Measurements from ENCODE around the gene LDLRAD3.

The LDLRAD3 gene

DNA sequence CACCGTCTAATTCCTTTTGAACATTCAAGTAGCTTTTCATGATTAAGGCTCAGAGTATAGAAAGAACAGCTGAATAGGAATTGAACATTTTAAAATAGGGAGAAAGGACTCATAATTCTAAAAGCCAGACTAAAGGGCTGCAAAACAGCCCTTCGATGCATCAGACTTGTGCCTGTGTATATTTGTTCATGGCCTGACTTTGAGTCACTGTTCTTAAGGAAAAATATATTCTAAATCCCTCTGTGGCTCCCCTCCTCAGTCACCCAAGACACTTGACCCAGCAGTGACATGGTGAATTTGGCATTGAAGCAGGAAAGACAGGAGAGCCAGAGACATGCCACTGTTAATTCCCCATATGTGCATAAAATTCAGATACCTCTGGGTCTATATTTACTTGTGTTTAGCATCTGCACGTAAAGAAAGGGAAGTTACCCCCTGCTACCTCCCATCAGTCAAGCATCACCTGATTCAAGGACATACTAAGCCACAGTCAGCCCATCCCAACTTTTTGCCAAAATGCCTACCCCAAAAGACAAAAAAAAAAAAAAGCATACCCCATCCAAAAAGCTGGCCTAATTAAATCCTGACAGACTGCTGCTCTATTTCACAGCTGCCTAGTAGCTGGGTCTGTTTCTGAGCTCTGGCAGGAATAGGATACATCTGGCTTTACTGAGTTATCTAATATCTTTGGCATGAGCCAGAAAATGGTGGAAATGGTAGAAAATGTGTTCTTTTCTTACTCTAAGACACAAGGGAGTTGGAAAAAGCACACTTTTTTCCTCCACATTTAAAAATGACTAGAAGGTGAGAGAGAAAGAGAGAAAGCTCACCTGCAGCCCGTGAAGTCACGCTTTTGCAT, 251.9 kb downstream of the LDLRAD3 start:
- DNase-seq (ENCODE audit: low read depth in 2 of 2, low spot score in 1 of 2) = no peak

GRCh38 chr11:36196411-36196998, 252.6 kb downstream of the LDLRAD3 start:
- DNase-seq (ENCODE audit: low read depth in 2 of 2, low spot score in 1 of 2) = no peak

DNA sequence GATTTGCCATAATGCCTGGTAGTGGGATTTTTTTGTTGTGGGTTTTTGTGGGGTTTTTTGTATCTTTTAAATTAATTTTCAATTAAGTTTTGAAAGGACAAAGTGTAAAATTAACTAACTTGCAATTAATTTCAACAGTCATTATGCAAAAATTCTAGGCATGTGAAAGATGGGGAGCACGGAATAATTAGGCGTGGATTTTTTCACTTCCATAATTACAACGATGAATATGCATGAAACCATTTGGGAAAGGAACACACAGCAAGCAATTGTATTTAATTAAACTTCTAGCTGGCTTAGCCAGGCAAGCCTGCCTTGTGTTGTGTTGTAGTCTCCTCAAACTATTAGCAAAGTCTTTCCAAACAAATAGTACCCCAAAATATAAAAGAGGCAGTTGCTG, 257.5 kb downstream of the LDLRAD3 start:
- no peak for DNase-seq (ENCODE audit: low read depth in 2 of 2, low spot score in 1 of 2)

DNA sequence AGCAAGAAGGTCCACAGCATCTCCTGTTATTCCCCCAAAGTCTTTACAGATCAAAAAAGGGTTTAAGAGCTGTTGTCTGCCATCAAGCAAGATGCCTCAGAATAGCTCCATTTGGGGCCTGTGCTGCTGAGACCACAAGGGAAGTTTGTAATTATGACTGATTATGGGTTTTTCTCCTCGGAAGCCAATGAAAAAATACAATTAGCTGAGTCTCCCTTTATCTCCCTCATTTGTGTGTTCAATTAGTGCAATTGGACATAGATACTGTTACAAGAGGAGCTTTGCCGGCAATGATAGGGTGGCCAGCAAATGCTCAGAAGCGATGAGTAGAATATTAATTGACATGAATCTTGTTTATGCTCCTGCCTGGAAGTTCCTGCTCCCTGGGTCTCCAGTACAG, 261.7 kb downstream of the LDLRAD3 start:
- no peak for DNase-seq (ENCODE audit: low read depth in 2 of 2, low spot score in 1 of 2)

GRCh38 chr11:36210529-36210928, 266.7 kb downstream of the LDLRAD3 start:
- DNase-seq (ENCODE audit: low read depth in 2 of 2, low spot score in 1 of 2) = no peak

GRCh38 chr11:36211761-36212430, 268.0 kb downstream of the LDLRAD3 start:
- DNase-seq (ENCODE audit: low read depth in 2 of 2, low spot score in 1 of 2) = no peak

DNA sequence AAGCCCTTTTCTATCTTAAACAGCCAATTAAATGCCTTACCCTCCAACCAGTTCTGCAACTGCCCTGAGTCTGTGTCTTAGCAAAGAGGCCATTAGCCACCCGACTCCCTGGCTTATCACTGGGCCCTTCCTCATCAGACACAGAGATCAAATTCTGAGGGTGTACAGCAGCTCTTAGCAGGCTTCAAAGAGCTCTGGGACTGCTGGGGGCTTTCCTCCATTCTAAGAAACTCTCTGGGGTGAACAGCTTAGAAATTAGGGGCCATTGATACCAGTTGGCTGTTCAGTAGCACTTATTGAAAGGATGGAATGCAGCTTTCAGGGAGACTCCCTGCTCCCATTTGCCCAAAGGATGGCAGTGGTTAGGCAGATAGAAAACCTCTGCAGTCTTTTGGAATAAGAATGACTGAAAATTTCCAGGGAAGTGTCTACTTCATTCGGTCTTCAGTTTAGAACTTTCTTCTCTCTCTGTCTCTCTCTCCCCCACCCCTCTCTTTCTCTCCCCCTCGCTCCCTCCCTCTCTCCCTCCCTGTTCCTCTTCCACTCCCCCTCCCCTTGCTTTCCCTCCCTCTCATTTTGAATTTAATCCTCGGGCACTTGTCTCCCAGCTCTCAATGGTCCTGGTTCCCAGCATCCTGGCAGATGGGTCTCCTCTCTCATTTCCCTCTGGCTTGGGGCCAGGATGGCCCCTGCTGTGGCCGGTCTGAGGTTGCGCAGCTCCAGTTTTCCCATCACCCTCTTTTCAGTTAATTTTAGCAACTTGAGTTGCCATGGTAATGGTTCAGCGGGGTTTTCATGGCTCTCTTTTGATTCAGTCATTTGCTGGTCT, 268.9 kb downstream of the LDLRAD3 start:
- DNase-seq (ENCODE audit: low read depth in 2 of 2, low spot score in 1 of 2) = no peak

DNA sequence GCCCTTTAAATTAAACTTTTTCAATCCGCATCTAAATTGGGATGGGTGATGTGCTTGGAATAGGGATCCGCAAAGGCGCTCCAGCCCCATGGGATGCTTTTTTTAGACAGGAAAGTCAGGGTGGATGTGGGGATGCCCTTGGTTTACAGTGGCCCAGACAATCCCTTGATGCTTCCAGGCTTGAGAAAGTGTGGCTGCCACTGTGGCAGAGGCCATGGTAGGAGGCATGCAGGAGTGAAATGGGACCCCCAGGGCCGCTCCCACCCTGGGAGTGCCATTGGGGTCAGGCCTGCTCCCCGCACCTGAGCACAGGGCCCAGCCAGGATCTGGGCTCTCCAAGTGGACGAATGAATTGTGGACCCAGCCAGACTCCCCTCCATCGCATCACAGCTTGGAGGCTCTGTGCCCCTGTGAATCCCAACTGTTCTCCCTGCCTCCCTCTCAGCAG, 269.6 kb downstream of the LDLRAD3 start:
- DNase-seq (ENCODE audit: low read depth in 2 of 2, low spot score in 1 of 2) = no peak

DNA sequence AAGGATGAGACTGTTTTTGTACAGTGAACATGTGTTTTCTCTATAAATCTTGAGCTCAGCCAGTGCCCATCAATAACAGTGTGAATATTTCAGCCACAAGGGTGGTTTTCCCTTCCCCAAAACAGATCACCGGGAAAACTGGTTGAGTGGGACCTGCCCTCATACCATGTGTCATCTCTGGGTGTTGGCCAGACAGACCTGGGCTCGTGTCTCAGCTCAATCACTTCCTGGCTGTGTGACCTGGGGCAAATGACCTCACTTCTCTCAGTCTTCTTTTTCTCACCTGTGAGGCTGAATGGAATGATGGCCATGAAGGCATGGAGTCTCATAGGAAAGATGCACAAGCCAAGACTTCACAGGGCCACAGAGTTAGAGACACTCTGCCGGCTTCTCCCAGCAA, 270.6 kb downstream of the LDLRAD3 start:
- no peak for DNase-seq (ENCODE audit: low read depth in 2 of 2, low spot score in 1 of 2)

DNA sequence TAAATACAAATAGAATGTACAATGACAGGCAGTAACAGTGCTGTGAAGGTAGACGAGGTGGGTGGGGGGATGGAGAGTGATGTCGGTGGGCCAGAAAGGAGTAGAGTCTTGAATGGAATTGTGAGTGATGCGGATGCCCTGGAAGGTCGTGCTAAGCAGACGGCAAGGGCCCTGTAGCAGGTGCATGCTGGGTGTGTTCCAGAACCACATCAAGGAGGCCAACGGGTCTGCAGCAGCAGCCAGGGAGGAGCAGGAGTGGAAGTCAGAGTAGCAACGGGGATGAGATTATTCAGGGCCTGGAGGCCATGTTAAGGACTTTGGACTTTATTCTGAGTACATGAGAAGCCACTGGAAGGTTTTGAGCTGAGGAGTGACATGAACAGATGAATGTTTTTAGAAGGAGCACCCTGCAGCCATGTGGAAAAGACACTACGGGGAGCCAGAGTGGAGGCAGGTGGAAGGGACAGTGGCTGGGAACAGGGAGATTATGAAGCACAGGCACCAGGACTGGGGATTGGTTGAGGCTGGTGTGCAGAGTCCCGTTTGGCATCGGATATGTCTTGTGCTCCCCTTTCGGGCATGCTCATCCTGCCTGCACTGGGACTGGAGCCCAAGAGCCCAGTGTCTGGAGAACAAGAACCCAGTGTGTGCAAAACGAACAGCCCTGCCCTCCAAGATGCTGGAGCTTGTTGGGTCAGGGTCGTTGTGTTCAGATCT, 271.3 kb downstream of the LDLRAD3 start:
- DNase-seq (ENCODE audit: low read depth in 2 of 2, low spot score in 1 of 2) = no peak

GRCh38 chr11:36215693-36216060, 271.8 kb downstream of the LDLRAD3 start:
- no peak for DNase-seq (ENCODE audit: low read depth in 2 of 2, low spot score in 1 of 2)

- DNase-seq (ENCODE audit: low read depth in 2 of 2, low spot score in 1 of 2) = no peak
Observed at GRCh38 chr11:36216061-36216615, 272.3 kb downstream of the LDLRAD3 start.

DNA sequence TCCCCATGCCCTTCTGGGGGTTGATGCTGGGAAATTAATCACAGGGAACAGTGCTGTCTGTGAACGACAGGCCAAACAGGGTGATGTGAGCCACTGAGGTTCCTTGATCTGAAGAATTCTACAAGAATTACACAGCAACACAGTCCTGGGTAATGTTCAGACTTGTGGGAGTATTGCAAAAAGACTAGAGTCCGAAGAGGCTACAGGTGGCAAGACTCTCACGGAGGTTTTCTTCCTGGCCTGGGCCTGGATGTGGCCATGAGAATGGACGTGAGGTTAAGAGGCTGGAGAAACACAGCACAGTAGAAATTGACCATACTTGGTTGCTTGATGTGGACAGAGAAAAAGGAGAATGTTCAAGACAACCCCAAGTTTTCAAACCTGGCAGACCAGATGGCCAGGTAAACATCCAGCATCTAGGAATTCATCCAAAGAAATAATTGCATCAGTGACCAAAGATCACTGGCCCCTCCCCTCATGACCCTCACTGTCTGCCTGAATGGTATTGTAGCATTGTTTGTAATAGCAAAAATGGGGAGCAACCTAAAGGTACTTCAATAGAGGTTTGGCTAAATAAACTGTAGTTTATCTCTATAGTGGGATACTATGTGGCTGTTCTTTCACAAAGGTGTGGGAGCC, 274.5 kb downstream of the LDLRAD3 start:
- no peak for DNase-seq (ENCODE audit: low read depth in 2 of 2, low spot score in 1 of 2)

DNA sequence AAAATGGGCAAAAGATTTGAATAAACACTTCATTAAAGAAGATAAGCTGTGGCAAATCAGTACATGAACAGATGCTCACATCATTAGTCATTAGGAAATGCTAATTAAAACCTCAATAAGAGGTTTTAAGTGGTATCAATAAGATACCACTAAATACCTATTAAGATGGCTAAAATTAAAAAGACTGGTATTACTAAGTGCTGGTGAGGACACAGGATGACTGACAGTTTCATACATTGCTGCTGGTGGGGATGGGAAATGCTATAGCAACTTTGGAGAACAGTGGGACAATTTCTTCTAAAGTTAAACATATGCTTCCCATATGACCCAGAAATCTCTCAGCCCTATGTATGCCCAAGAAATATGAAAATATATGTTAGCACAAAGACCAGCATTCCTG, 276.1 kb downstream of the LDLRAD3 start:
- DNase-seq (ENCODE audit: low read depth in 2 of 2, low spot score in 1 of 2) = no peak

- DNase-seq (ENCODE audit: low read depth in 2 of 2, low spot score in 1 of 2) = no peak
Observed at GRCh38 chr11:36222831-36223635, 279.2 kb downstream of the LDLRAD3 start.

- DNase-seq (ENCODE audit: low read depth in 2 of 2, low spot score in 1 of 2) = no peak
Observed at GRCh38 chr11:36224209-36224882, 280.5 kb downstream of the LDLRAD3 start.

GRCh38 chr11:36227044-36227443, 283.2 kb downstream of the LDLRAD3 start:
- DNase-seq (ENCODE audit: low read depth in 2 of 2, low spot score in 1 of 2) = no peak

DNA sequence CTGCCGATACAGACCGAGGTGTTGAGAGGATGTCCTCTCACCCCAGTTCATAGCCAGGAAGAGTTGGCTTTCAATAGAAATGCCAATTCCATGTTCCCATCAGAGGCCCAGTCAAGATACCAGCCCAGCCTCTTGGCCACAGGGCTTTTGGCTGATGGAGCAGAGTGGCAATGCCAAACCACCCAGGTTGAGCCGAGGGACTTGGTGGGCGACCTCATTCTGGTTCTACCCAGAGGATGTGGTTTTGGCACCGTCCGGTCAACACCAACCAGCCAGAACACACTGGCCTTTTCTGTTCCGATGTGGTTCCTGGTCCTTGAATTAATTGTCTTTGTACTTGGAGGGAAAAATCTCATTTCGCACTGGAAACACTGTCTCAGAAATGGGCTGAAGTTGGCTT, 284.8 kb downstream of the LDLRAD3 start:
- no peak for DNase-seq (ENCODE audit: low read depth in 2 of 2, low spot score in 1 of 2)
